ENCODE results near the gene FNDC8.

GRCh38 chr17:35141681-35142466, 20.5 kb downstream of the FNDC8 start, which contains the start of gene NLE1:
- TF ChIP-seq EZH2phosphoT487 (IDR thresholded peaks at IDR 0.05; ENCODE audit: low read depth, severe bottlenecking, unreplicated experiment) (no peak), CTCF (IDR thresholded peaks at IDR 0.05; ENCODE audit: poor library complexity) (peak; percentile 95)

Measured in hepatocyte (in vitro differentiated cells).